Measurements from ENCODE around the gene OOEP.
"Not testable (repeated sequence)": the region's sequence is repeated elsewhere in the genome, so short reads cannot be mapped to it uniquely, and the experiment has no call there.

Gene OOEP

GRCh38 chr6:73369563-73369962, at the start of gene OOEP:
TSS of gene OOEP (minus strand) at chr6:73369897. CDS start at chr6:73369792, 105 bp downstream.
- FAIRE-seq: no peak

- FAIRE-seq: no peak
Measured at GRCh38 chr6:73418081-73418741, 48.5 kb upstream of the OOEP start.

GRCh38 chr6:73413102-73413501, 43.4 kb upstream of the OOEP start:
- no peak for FAIRE-seq

- no peak for FAIRE-seq
Measured at GRCh38 chr6:73409395-73409794, 39.7 kb upstream of the OOEP start.

GRCh38 chr6:73400656-73401055, 31.0 kb upstream of the OOEP start:
- FAIRE-seq: no peak

GRCh38 chr6:73395875-73396274, 26.2 kb upstream of the OOEP start:
- FAIRE-seq: no peak

- FAIRE-seq: no peak
Measured at GRCh38 chr6:73394577-73395354, 25.1 kb upstream of the OOEP start, which contains the start of gene DDX43. TSS of gene DDX43 (plus strand) at chr6:73394828. CDS start at chr6:73394906, 78 bp downstream.

- FAIRE-seq: no peak
Measured at GRCh38 chr6:73393278-73393677, 23.6 kb upstream of the OOEP start.

GRCh38 chr6:73392188-73392587, 22.5 kb upstream of the OOEP start:
- not testable (repeated sequence) for FAIRE-seq

GRCh38 chr6:73391675-73392074, 22.0 kb upstream of the OOEP start:
- FAIRE-seq: no peak

GRCh38 chr6:73389854-73390253, 20.2 kb upstream of the OOEP start:
- FAIRE-seq: no peak

GRCh38 chr6:73388800-73389512, 19.3 kb upstream of the OOEP start:
- FAIRE-seq: no peak

- no peak for FAIRE-seq
Measured at GRCh38 chr6:73388433-73388799, 18.7 kb upstream of the OOEP start.

- no peak for FAIRE-seq
Measured at GRCh38 chr6:73382462-73383113, 12.9 kb upstream of the OOEP start.

GRCh38 chr6:73381531-73381930, 11.8 kb upstream of the OOEP start:
- not testable (repeated sequence) for FAIRE-seq

GRCh38 chr6:73377225-73377624, 7.5 kb upstream of the OOEP start:
- no peak for FAIRE-seq

GRCh38 chr6:73375216-73375615, 5.5 kb upstream of the OOEP start:
- FAIRE-seq: no peak

GRCh38 chr6:73372516-73372915, 2.8 kb upstream of the OOEP start:
- FAIRE-seq: no peak

- no peak for FAIRE-seq
Measured at GRCh38 chr6:73371984-73372383, 2.3 kb upstream of the OOEP start.

GRCh38 chr6:73369157-73369556, 540 bp downstream of the OOEP start:
- FAIRE-seq: no peak

- no peak for FAIRE-seq
Measured at GRCh38 chr6:73368675-73369074, 1.0 kb downstream of the OOEP start.

- FAIRE-seq: no peak
Measured at GRCh38 chr6:73367761-73368355, 1.8 kb downstream of the OOEP start.

- FAIRE-seq: no peak
Measured at GRCh38 chr6:73364549-73364948, 5.1 kb downstream of the OOEP start.

Data from A204.1 (cell line).